Measurements from ENCODE around the gene SERPINB11. TPM values are rescaled to one million over a fixed set of nuclear protein-coding genes. Genes with fewer than 3 reads are reported as not detected.

SERPINB11 gene
- polyA plus RNA-seq, 1 experiment: not detected

GRCh38 chr18:63679820-63680606 lies 22.7 kb upstream of the SERPINB11 start:
- ChIA-PET POLR2A (no interaction called here), CTCF (interaction anchor here (0.8 kb wide), 1 partner anchor 162 kb away, joined by 5 read pairs; no protein-coding TSS in a partner anchor)

DNA sequence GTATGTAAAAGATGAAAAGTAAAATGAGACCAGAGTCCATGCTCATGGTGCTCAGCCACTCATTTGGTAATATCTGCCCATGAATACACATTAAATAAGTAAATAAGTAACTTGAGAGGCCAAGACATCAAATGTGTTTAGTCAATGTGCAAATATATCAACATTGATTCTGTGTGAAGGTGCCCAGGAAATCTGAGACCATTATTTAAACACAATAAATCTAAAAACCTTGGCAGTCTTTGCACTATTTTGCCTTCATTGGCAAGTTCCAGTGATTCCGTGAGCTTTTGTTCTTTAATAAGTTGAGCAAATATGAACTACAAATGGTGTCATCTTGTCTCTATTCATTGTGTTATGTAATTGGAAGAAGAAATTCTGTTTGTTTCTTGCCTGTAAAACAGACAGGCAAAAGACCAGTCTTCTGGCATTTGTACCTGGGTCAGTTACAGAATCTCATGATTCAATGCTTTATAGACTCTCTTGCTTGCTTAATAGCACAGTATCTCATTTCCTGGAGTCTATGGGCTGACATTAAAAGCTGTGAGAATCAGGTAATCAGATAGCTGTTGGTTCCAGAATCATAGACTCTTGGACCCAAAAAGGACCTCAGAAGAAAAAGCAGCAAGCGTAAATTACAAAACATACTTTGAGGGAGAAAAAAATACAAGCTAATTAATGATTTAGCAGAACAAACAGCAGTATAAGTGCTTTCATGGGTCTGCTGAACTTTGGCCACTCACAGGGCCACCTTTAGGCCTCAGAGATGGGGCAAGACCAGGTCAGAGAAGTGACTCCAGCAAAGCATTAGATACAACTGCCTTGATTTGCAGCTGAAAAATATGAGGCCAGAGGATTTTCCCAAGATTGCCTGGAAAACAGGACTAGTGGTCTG lies 21.1 kb upstream of the SERPINB11 start:
- TF ChIP-seq, protein P1, sequence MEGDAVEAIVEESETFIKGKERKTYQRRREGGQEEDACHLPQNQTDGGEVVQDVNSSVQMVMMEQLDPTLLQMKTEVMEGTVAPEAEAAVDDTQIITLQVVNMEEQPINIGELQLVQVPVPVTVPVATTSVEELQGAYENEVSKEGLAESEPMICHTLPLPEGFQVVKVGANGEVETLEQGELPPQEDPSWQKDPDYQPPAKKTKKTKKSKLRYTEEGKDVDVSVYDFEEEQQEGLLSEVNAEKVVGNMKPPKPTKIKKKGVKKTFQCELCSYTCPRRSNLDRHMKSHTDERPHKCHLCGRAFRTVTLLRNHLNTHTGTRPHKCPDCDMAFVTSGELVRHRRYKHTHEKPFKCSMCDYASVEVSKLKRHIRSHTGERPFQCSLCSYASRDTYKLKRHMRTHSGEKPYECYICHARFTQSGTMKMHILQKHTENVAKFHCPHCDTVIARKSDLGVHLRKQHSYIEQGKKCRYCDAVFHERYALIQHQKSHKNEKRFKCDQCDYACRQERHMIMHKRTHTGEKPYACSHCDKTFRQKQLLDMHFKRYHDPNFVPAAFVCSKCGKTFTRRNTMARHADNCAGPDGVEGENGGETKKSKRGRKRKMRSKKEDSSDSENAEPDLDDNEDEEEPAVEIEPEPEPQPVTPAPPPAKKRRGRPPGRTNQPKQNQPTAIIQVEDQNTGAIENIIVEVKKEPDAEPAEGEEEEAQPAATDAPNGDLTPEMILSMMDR (IDR thresholded peaks at IDR 0.05; ENCODE audit: insufficient read depth, low read depth, low read length): no peak
- no peaks in the 10 kb centered on the region for H3K36me3 ChIP-seq (ENCODE audit: control insufficient read depth, insufficient read depth, low read length)
- POLR2A ChIA-PET: no interaction called here
- H3K27me3 ChIP-seq (ENCODE audit: control insufficient read depth, insufficient read depth, low read length): no peaks in the 10 kb centered on the region
- no peak for DNase-seq (ENCODE audit: low read depth)
- H3K4me3 ChIP-seq (ENCODE audit: low read depth, low read length): no peak overlapping the region
- CTCF ChIA-PET: interaction anchor here (0.5 to 1.4 kb wide), 3 partner anchors 20 to 165 kb away, joined by 3 to 4 read pairs (median 3); no protein-coding TSS in a partner anchor

More at GRCh38 chr18:63679820-63680606, 22.7 kb upstream of the SERPINB11 start:
- DNase-seq (ENCODE audit: low read depth): no peak
- TF ChIP-seq, protein P1 (IDR thresholded peaks at IDR 0.05; ENCODE audit: insufficient read depth, low read depth, low read length): no peak
- H3K4me3 ChIP-seq (ENCODE audit: low read depth, low read length): no peak overlapping the region
- no peaks in the 10 kb centered on the region for H3K27me3 ChIP-seq (ENCODE audit: control insufficient read depth, insufficient read depth, low read length)
- no peaks in the 10 kb centered on the region for H3K36me3 ChIP-seq (ENCODE audit: control insufficient read depth, insufficient read depth, low read length)

DNA sequence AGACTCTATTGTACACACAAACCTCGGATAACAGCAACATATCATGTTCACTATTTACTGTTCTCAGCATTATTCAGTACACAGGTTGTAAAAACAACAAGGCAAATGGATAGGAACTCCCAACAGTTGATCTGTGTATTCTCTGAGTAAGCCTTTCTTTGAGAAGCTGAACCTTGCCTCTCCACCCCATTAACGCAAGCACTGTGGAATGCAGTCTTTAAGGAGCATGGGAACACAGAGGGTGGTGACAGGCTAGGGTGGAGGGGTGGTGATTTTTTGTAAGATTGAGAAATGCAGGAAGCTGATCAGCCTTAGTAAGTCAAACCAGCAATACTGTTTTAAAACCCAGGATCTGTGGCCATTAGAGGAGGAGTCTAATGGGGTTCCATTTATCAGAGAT lies 19.6 kb upstream of the SERPINB11 start:
- no peaks in the 10 kb centered on the region for H3K36me3 ChIP-seq (ENCODE audit: control insufficient read depth, insufficient read depth, low read length)
- no peaks in the 10 kb centered on the region for H3K27me3 ChIP-seq (ENCODE audit: control insufficient read depth, insufficient read depth, low read length)
- POLR2A ChIA-PET: interaction anchor here (0.6 kb wide), 2 partner anchors 86 to 130 kb away, joined by 3 read pairs; no protein-coding TSS in a partner anchor
- DNase-seq (ENCODE audit: low read depth): peak; percentile 92
- CTCF ChIA-PET: interaction anchor here (2.1 kb wide), 1 partner anchor 59 kb away, joined by 6 read pairs; no protein-coding TSS in a partner anchor
- TF ChIP-seq, protein P1 (IDR thresholded peaks at IDR 0.05; ENCODE audit: insufficient read depth, low read depth, low read length): no peak
- no peak overlapping the region for H3K4me3 ChIP-seq (ENCODE audit: low read depth, low read length)

DNA sequence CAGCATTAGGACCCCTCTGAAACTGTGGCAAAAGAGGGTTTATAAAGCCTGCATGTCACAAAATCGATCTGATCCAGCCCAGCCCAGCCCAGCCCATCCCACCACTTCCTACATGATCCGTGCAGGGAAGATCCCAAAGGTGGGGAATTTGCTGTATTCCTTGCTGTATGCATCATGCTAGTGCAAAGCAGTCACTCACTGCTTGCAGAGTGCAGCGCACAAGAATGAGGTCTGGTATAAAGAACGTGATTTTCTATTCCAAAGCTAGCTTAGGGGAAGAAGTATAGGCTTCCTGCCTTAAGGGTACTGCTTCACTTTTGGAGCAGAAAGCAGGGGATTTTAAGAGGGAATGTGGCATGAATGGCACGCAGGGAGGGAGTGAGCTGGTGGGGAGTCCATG lies 18.9 kb upstream of the SERPINB11 start:
- POLR2A ChIA-PET: interaction anchor here (0.6 kb wide), 1 partner anchor 85 kb away, joined by 3 read pairs; no protein-coding TSS in a partner anchor

More for the DNA sequence above, 18.9 kb upstream of the SERPINB11 start:
- H3K27me3 ChIP-seq (ENCODE audit: control insufficient read depth, insufficient read depth, low read length): no peaks in the 10 kb centered on the region
- H3K36me3 ChIP-seq (ENCODE audit: control insufficient read depth, insufficient read depth, low read length): no peaks in the 10 kb centered on the region
- CTCF ChIA-PET: interaction anchor here (0.6 to 2.1 kb wide), 4 partner anchors 18 to 165 kb away, joined by 3 to 6 read pairs (median 4); no protein-coding TSS in a partner anchor
- TF ChIP-seq, protein P1 (IDR thresholded peaks at IDR 0.05; ENCODE audit: insufficient read depth, low read depth, low read length): no peak
- no peak for DNase-seq (ENCODE audit: low read depth)
- H3K4me3 ChIP-seq (ENCODE audit: low read depth, low read length): no peak overlapping the region

Data from BJ (cell line).